WTC11 (cell line): ENCODE results near the gene KIAA1755. TPM values are rescaled to one million over a fixed set of nuclear protein-coding genes. Genes with fewer than 3 reads are reported as not detected.

ENCODE experiments used
- ATAC-seq: fragments of 200-7000 bp; cut with Tn5 transposase; 2 replicates; pipeline ENCODE4 v1.10.0; 2021; ENCODE audit warnings: mild to moderate bottlenecking, moderate library complexity
- CTCF ChIA-PET: fragments of 300-600 bp; sonication (Branson Sonifier 250); formaldehyde crosslinking; loops from one replicate; lab custom pipeline; 2021; ENCODE audit warnings: antibody characterized with exemption; lab: Charles Lee
- POLR2A ChIA-PET: fragments of 350-600 bp; sonication (Branson Sonifier 250); formaldehyde crosslinking; loops from one replicate; lab custom pipeline; 2021; ENCODE audit warnings: antibody characterized with exemption; lab: Charles Lee
- DNase-seq: peaks from one replicate; pipeline ENCODE4 v3.0.0; 2021; ENCODE audit warnings: low spot score
- H3K27ac Mint-ChIP-seq: 2 replicates; pipeline ENCODE4 v1.8.0; 2021; ENCODE audit warnings: mixed read lengths
- H3K27me3 Mint-ChIP-seq: 2 replicates; pipeline ENCODE4 v1.8.0; 2021; ENCODE audit warnings: low read depth, mild to moderate bottlenecking, moderate library complexity, mixed read lengths
- H3K36me3 Mint-ChIP-seq: 2 replicates; pipeline ENCODE4 v1.8.0; 2021; ENCODE audit warnings: mixed read lengths
- H3K4me1 Mint-ChIP-seq: 2 replicates; pipeline ENCODE4 v1.8.0; 2022; ENCODE audit warnings: mixed read lengths
- H3K4me3 Mint-ChIP-seq: 2 replicates; pipeline ENCODE4 v1.8.0; 2021; ENCODE audit warnings: mild to moderate bottlenecking, moderate library complexity, mixed read lengths
- H3K9me3 Mint-ChIP-seq: 2 replicates; pipeline ENCODE4 v1.8.0; 2021; ENCODE audit warnings: mixed read lengths
- AFF4 ChIP-seq: sonication (generic); formaldehyde crosslinking; IDR thresholded peaks from 2 replicates; pipeline ENCODE4 v1.8.1; 2023; ENCODE audit warnings: mild to moderate bottlenecking, missing genetic modification reagents, borderline replicate concordance
- ETV6 ChIP-seq: sonication (generic); formaldehyde crosslinking; IDR thresholded peaks from 2 replicates; pipeline ENCODE4 v1.8.1; 2022; ENCODE audit warnings: mild to moderate bottlenecking, missing genetic modification reagents
- JAZF1 ChIP-seq: fragments of 250-450 bp; sonication (Bioruptor Pico); IDR thresholded peaks from 2 replicates; pipeline ENCODE4 v1.9.0; 2021; ENCODE audit warnings: moderate library complexity, mild to moderate bottlenecking, inconsistent platforms
- MXD4 ChIP-seq: fragments of 250-450 bp; sonication (Bioruptor Pico); IDR thresholded peaks from 2 replicates; pipeline ENCODE4 v1.8.0; 2021; ENCODE audit warnings: mild to moderate bottlenecking, moderate library complexity, borderline replicate concordance
- NR2C2 ChIP-seq: sonication (generic); formaldehyde crosslinking; IDR thresholded peaks from 2 replicates; pipeline ENCODE4 v1.8.0; 2022; ENCODE audit warnings: mild to moderate bottlenecking, missing genetic modification reagents
- PRDM15 ChIP-seq: sonication (generic); formaldehyde crosslinking; IDR thresholded peaks from 2 replicates; pipeline ENCODE4 v1.8.0; 2022; ENCODE audit warnings: missing genetic modification reagents
- PREB ChIP-seq: sonication (generic); formaldehyde crosslinking; IDR thresholded peaks from 2 replicates; pipeline ENCODE4 v1.8.1; 2022; ENCODE audit warnings: mild to moderate bottlenecking, missing genetic modification reagents, moderate library complexity, borderline replicate concordance
- TEAD4 ChIP-seq: sonication (generic); formaldehyde crosslinking; IDR thresholded peaks from 2 replicates; pipeline ENCODE4 v1.8.0; 2022; ENCODE audit warnings: mild to moderate bottlenecking, missing genetic modification reagents
- USF2 ChIP-seq: sonication (generic); formaldehyde crosslinking; IDR thresholded peaks from 2 replicates; pipeline ENCODE4 v1.8.1; 2023; ENCODE audit warnings: mild to moderate bottlenecking, missing genetic modification reagents, moderate library complexity
- ZNF232 ChIP-seq: sonication (generic); formaldehyde crosslinking; IDR thresholded peaks from 2 replicates; pipeline ENCODE4 v1.8.0; 2022; ENCODE audit warnings: mild to moderate bottlenecking, missing genetic modification reagents
- ZNF263 ChIP-seq: sonication (generic); formaldehyde crosslinking; IDR thresholded peaks from 2 replicates; pipeline ENCODE4 v1.8.1; 2022; ENCODE audit warnings: low read depth, mild to moderate bottlenecking, moderate library complexity, missing genetic modification reagents
- ZNF532 ChIP-seq: fragments of 250-450 bp; sonication (Bioruptor Pico); IDR thresholded peaks from 2 replicates; pipeline ENCODE4 v1.9.0; 2021; ENCODE audit warnings: mild to moderate bottlenecking, borderline replicate concordance
- total RNA-seq: library from RNA; stranded (reverse); gene quantifications from 3 replicates; pipeline ENCODE4 v1.2.3, GENCODE V29; 2021
- TF ChIP-seq, protein P1 (sequence below): sonication (generic); formaldehyde crosslinking; IDR thresholded peaks from 2 replicates; pipeline ENCODE4 v1.8.0; 2022; ENCODE audit warnings: mild to moderate bottlenecking, missing genetic modification reagents
- TF ChIP-seq, protein P2 (sequence below): sonication (generic); formaldehyde crosslinking; IDR thresholded peaks from 2 replicates; pipeline ENCODE4 v1.8.0; 2023; ENCODE audit warnings: missing genetic modification reagents

Gene KIAA1755
- total RNA-seq, 1 experiment from 2014 or later, result 0.50 TPM

GRCh38 chr20:38267296-38267695 is 6.8 kb upstream of the KIAA1755 start (continued):
- TF ChIP-seq AFF4 (CRISPR knock-in tag) (no peak), ZNF263 (CRISPR knock-in tag) (no peak), USF2 (CRISPR knock-in tag) (no peak), NR2C2 (CRISPR knock-in tag) (no peak), ZNF532 (CRISPR knock-in tag) (no peak), ETV6 (CRISPR knock-in tag) (no peak), JAZF1 (CRISPR knock-in tag) (no peak)
- TF ChIP-seq, protein P1, sequence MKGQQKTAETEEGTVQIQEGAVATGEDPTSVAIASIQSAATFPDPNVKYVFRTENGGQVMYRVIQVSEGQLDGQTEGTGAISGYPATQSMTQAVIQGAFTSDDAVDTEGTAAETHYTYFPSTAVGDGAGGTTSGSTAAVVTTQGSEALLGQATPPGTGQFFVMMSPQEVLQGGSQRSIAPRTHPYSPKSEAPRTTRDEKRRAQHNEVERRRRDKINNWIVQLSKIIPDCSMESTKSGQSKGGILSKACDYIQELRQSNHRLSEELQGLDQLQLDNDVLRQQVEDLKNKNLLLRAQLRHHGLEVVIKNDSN, result no peak

GRCh38 chr20:38266426-38266825 is 5.9 kb upstream of the KIAA1755 start:
- H3K4me1 Mint-ChIP-seq, result no peaks in the 10 kb centered on the region
- ChIA-PET POLR2A (no interaction called here), CTCF (no interaction called here)
- H3K27ac Mint-ChIP-seq, result no peak overlapping the region
- no peaks in the 10 kb centered on the region for H3K36me3 Mint-ChIP-seq
- peaks cover 5% of the 10 kb centered on the region for H3K9me3 Mint-ChIP-seq
- no peak for DNase-seq
- no peak overlapping the region for H3K4me3 Mint-ChIP-seq
- no peak for ATAC-seq
- peaks cover 13% of the 10 kb centered on the region for H3K27me3 Mint-ChIP-seq
- no peak for TF ChIP-seq AFF4 (CRISPR knock-in tag)
- no peak for TF ChIP-seq JAZF1 (CRISPR knock-in tag)
- TF ChIP-seq ZNF232 (CRISPR knock-in tag), result no peak
- TF ChIP-seq, protein P2, sequence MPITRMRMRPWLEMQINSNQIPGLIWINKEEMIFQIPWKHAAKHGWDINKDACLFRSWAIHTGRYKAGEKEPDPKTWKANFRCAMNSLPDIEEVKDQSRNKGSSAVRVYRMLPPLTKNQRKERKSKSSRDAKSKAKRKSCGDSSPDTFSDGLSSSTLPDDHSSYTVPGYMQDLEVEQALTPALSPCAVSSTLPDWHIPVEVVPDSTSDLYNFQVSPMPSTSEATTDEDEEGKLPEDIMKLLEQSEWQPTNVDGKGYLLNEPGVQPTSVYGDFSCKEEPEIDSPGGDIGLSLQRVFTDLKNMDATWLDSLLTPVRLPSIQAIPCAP (CRISPR knock-in tag), result no peak
- no peak for TF ChIP-seq PREB (CRISPR knock-in tag)
- no peak for TF ChIP-seq TEAD4 (CRISPR knock-in tag)
- TF ChIP-seq PRDM15 (CRISPR knock-in tag), result no peak
- no peak for TF ChIP-seq USF2 (CRISPR knock-in tag)
- no peak for TF ChIP-seq MXD4 (CRISPR knock-in tag)
